Measurements from ENCODE around the gene CASS4.

- TF ChIP-seq, protein P1, sequence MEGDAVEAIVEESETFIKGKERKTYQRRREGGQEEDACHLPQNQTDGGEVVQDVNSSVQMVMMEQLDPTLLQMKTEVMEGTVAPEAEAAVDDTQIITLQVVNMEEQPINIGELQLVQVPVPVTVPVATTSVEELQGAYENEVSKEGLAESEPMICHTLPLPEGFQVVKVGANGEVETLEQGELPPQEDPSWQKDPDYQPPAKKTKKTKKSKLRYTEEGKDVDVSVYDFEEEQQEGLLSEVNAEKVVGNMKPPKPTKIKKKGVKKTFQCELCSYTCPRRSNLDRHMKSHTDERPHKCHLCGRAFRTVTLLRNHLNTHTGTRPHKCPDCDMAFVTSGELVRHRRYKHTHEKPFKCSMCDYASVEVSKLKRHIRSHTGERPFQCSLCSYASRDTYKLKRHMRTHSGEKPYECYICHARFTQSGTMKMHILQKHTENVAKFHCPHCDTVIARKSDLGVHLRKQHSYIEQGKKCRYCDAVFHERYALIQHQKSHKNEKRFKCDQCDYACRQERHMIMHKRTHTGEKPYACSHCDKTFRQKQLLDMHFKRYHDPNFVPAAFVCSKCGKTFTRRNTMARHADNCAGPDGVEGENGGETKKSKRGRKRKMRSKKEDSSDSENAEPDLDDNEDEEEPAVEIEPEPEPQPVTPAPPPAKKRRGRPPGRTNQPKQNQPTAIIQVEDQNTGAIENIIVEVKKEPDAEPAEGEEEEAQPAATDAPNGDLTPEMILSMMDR (conservative IDR thresholded peaks at IDR 0.05 in 1 of 2, IDR thresholded peaks at IDR 0.05 in 1 of 2; ENCODE audit: low read depth in 1 of 2, low read length in 2 of 2): no peak
- TF ChIP-seq EZH2 (IDR thresholded peaks at IDR 0.05; ENCODE audit: low read length, missing control alignments): no peak
These were observed 5.3 kb downstream of the CASS4 start for GRCh38 chr20:56417402-56417801.

Measured in fibroblast of lung (primary cell).